Colon (tissue), 2 donors: ENCODE data around the gene PIAS4.
"Not testable (repeated sequence)": the region's sequence is repeated elsewhere in the genome, so short reads cannot be mapped to it uniquely, and the experiment has no call there.

ENCODE experiments used
- FAIRE-seq: peaks from 2 replicates; lab custom pipeline; 2012; peaks lifted over from hg19 to GRCh38; lab: Jason Lieb, UNC
- donor health status: control.
- donor health status: control.

The PIAS4 gene, protein sequence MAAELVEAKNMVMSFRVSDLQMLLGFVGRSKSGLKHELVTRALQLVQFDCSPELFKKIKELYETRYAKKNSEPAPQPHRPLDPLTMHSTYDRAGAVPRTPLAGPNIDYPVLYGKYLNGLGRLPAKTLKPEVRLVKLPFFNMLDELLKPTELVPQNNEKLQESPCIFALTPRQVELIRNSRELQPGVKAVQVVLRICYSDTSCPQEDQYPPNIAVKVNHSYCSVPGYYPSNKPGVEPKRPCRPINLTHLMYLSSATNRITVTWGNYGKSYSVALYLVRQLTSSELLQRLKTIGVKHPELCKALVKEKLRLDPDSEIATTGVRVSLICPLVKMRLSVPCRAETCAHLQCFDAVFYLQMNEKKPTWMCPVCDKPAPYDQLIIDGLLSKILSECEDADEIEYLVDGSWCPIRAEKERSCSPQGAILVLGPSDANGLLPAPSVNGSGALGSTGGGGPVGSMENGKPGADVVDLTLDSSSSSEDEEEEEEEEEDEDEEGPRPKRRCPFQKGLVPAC

DNA sequence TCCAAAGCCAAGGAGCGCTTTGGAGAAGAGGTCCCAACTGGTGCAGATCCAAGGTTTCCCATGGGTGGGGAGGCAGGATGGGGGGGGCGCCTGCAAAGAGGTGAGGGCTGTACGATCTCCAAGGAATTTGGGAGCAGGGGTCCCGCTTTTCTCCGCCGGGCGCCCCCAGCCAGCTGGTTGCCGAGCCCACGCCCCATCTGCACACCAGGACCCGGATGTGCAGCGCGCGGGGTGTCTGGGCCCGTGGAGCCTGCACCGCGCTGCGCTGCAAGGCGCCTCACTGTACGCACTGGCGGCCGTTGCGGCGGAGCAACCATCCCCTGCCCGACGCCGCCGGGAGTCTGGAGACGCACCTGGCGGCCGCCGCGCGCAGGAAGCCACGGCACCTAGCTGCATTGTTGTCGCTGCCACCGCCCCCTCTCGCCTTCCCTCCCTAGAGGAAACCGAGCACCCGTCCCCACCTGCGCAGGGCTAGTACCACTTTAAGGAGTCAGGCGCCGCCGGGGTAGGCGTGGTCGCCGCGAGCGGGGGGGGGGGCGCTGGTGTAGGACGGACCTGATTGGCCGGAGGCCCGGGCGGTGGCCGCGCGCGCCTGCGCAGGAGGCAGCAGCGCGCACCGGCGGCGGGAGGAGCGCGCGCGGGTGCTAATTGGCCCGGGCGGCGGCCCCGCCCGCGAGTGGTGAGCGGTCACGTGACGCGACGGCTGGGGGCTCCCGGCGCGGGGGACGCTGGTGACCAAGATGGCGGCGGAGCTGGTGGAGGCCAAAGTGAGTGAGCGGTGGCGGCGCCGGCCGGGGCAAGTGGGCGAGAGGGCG, at the start of gene PIAS4:
TSS of gene PIAS4 (plus strand) at position 716 of the 815 bp plus-strand sequence. CDS start at position 741, 25 bp downstream.
- FAIRE-seq = no peak

- FAIRE-seq = no peak
Observed at GRCh38 chr19:3958836-3959765, 48.4 kb upstream of the PIAS4 start.

DNA sequence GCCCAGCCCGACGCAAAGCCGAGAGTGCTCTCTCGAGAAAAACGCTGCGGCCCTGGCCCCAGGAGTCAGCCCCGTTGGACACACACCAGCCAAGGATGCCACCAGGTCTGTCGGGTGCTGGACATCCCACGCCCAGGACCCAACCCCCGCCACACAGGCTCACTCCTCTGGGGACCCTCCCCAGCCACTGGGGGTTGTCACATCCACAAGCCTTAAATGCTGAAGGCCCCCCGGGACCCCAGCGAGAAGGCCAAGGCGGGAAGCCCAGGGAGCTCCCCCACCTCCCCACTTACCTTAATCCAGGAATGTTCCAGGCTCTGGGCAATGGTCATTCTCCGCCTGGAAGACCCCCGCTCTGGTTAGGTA, 47.8 kb upstream of the PIAS4 start:
- no peak for FAIRE-seq

DNA sequence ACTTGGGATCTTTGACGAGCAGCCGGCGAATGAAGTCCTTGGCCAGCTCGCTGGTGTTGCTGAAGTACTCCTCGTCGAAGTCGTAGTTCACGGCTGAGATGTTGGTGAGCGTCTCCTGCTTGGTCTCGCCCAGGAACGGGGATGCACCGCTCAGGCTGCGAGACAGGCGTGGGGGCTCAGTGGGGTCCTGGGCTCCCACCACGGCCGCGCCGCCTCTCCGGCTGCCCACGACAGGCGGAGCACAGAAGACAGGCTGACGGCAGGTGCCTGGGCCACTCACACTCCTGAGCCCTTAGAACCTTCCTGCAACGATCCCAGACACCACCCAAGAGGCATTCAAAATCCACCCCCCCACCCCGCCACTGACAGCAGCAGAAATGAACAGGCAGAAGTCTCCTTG, 46.5 kb upstream of the PIAS4 start:
- FAIRE-seq = no peak

DNA sequence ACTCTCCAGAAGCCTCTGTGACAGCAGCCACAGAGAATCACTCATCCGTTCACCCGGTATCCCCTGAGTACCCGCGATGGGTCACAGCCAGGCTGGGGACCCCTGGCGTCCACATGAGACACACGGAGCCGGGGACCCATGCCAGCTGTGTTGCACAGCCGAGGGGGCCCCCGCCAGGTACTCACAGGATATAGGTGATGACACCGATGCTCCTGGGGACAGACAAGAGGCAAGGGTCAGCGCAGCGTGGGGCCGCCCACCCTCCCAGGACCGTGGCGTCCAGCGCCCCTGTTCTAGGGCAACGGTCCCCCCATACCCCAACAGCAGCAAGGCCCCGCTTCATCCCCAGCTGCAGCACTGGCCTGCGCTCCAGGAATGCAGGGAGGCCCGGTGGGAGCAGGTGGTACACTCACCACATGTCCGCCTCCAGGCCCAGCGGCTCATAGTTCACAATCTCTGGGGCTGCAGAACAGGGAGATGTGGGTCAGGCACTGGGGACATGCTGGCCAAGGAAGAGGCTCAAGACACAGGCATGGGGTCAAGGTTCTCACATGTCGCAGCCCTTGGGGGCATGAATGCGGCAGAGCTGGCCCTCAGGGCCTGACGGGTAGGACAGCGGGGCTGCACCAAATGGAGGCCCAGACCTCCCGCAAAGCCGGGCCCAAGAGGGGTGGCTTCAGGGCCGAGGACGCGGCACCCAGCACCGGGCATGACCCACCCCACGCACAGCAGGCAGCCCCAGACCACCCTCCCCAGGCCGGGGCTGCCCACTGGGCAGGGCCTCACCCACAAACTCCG, 43.9 kb upstream of the PIAS4 start:
- no peak for FAIRE-seq

DNA sequence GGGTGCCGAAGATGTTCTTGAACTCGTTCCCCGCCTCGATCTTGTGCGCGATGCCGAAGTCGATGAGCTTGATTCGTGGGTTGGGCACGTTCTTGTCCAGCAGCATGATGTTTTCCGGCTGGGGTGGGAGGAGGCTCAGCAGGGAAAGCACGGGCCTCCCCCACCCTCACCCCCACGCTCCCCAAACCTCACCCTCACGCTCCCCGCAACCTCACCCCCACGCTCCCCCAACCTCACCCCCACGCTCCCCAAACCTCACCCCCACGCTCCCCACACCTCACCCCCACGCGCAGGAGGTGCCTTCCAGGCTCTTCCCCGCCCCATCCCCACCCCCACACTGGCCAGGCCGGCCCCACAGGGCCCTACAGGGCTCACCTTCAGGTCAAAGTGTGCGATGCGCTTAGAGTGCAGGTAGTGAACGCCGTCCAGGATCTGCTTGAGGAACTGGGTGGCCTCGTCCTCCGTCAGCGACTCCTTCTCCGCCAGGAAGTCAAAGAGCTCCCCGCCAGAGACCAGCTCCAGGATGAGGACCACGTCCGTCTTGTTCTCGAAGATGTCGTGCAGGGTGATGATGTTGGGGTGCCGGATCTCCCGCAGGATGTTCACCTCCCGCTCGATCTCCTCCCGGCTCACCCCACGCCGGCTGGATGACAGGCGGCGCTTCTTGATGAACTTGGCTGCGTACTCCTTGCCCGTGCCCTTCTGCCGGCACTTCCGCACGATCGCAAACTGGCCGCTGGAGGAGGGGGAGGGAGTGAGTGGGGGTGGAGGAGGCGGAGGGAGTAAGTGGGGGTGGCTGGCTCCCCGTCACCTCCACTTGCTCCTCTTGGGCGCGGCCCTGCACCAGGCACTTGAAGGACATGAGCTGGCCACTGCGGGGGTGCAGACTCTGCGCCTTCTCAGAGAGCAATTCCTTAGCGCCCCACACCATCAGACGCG, 43.0 kb upstream of the PIAS4 start:
- no peak for FAIRE-seq

GRCh38 chr19:3966051-3967017, 41.2 kb upstream of the PIAS4 start:
- FAIRE-seq = no peak

- not testable (repeated sequence) for FAIRE-seq
Observed at GRCh38 chr19:3967983-3968382, 39.6 kb upstream of the PIAS4 start.

GRCh38 chr19:3968556-3969434, 38.7 kb upstream of the PIAS4 start:
- no peak for FAIRE-seq

DNA sequence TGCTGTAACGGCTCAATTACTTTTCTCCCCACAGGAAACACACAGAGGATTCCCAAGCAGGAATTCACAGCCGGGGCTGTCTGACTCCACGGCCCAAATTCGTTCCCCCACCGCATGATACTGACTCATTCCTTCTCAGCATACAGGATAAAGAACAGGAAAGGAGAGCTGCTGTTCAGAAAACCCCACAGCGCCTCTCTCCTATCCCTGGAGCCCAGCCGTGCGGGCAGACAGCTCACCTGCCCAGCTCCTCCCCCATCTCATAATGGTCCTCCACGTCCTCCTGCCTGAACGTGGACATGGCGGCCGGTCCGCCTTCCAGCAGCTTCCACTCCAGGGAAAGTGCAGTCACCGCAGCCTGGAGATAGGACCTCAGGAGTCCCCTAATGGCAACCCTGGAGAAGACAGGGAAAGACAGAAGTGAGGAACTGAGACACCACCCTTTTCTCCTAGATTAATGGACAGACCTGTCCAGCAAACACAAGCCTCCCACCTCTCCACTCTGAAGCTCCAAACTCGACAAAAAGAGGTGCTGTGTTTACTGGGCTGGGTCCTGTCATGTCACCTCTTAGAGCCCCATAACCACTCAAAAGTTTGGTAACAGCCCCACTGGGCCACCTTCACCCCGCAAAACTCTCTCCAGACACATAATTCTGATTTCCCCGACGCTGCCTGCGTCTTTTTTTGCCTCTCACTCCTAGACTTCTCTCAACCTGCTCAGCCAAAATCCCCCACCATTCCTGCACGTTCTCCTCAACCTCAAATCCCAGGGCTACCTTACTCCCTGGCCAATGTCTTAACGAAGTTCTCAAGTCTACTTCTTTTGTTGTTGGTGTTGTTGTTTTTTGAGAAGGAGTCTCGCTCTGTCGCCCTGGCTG, 37.9 kb upstream of the PIAS4 start:
- no peak for FAIRE-seq

GRCh38 chr19:3970313-3970807, 37.2 kb upstream of the PIAS4 start:
- FAIRE-seq = no peak

- no peak for FAIRE-seq
Observed at GRCh38 chr19:3970808-3971598, 36.5 kb upstream of the PIAS4 start, which contains the start of gene DAPK3. Gene DAPK3 (minus strand): TSS chr19:3971099. CDS start chr19:3969735, 1,364 bp downstream.

DNA sequence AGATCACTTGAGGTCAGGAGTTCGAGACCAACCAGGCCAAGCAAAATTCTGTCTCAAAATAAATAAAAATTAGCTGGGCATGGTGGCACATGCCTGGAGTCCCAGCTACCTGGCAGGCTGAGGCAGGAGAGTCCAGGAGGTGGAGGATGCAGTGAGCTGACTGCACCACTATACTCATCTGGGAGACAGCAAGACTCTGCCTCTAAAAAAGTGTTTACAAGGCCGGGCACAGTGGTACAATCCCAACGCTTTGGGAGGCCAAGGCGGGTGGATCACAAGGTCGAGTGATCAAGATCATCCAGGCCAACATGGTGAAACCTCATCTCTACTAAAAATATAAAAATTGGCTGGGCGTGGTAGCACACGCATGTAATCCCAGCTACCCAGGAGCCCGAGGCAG, 32.4 kb upstream of the PIAS4 start:
- FAIRE-seq = no peak

DNA sequence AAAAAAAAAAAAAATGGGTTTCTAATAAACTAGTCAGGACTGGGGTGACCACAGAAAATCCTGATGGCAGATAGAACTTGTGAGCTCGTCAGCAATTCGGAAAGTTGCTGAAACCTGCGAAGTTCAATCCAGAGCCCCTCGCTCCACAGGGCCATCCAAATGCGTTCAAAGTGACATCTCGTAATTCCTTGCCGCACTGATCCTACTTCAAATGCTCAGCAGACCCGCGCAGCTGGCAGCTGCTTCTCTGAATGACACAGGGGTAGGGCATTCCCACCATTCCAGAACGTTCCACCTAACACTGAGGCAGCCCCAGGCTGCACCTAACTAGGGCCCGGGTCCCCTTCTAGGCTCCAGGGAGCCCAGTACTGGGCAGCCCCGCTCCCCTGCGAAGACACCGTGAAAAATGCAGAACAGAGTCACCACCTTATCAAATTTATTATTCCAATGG, 31.9 kb upstream of the PIAS4 start:
- FAIRE-seq = no peak

- FAIRE-seq = no peak
Observed at GRCh38 chr19:3976495-3977241, 30.9 kb upstream of the PIAS4 start.
